GM18858 (cell line): Measurements from ENCODE around the gene UNCX.
"Not testable (repeated sequence)": the region's sequence is repeated elsewhere in the genome, so short reads cannot be mapped to it uniquely, and the experiment has no call there.

ENCODE experiments used
- ATAC-seq: cut with Tn5 transposase; IDR thresholded peaks from one replicate; pipeline ENCODE4 v1.9.1; 2021; ENCODE audit not compliant: unreplicated experiment

The UNCX gene

GRCh38 chr7:1232623-1233332 is at the start of gene UNCX:
Gene UNCX, plus strand, starts transcription at chr7:1232872. Its CDS starts 146 bp downstream, at chr7:1233018.
- ATAC-seq, result no peak

GRCh38 chr7:1187127-1187526 is 45.5 kb upstream of the UNCX start:
- ATAC-seq, result no peak

- no peak for ATAC-seq
Measured at GRCh38 chr7:1188720-1189294, 43.9 kb upstream of the UNCX start.

GRCh38 chr7:1189986-1190772 is 42.5 kb upstream of the UNCX start:
- ATAC-seq, result no peak

GRCh38 chr7:1192171-1192676 is 40.4 kb upstream of the UNCX start:
- no peak for ATAC-seq

GRCh38 chr7:1193593-1194424 is 38.9 kb upstream of the UNCX start:
- ATAC-seq, result no peak

- not testable (repeated sequence) for ATAC-seq
Measured at GRCh38 chr7:1196441-1196840, 36.2 kb upstream of the UNCX start.

- no peak for ATAC-seq
Measured at GRCh38 chr7:1196950-1197349, 35.7 kb upstream of the UNCX start.

- no peak for ATAC-seq
Measured at GRCh38 chr7:1197997-1198625, 34.6 kb upstream of the UNCX start.

- ATAC-seq, result no peak
Measured at GRCh38 chr7:1200045-1200444, 32.6 kb upstream of the UNCX start.

- ATAC-seq, result no peak
Measured at GRCh38 chr7:1201916-1202315, 30.8 kb upstream of the UNCX start.

GRCh38 chr7:1202914-1203313 is 29.8 kb upstream of the UNCX start:
- ATAC-seq, result not testable (repeated sequence)

GRCh38 chr7:1204460-1205140 is 28.1 kb upstream of the UNCX start:
- ATAC-seq, result no peak

- not testable (repeated sequence) for ATAC-seq
Measured at GRCh38 chr7:1205742-1206141, 26.9 kb upstream of the UNCX start.

- no peak for ATAC-seq
Measured at GRCh38 chr7:1209097-1209496, 23.6 kb upstream of the UNCX start.

GRCh38 chr7:1210321-1210978 is 22.2 kb upstream of the UNCX start:
- ATAC-seq, result no peak

- ATAC-seq, result no peak
Measured at GRCh38 chr7:1210979-1211608, 21.6 kb upstream of the UNCX start.

GRCh38 chr7:1211611-1212010 is 21.1 kb upstream of the UNCX start:
- no peak for ATAC-seq

- not testable (repeated sequence) for ATAC-seq
Measured at GRCh38 chr7:1212025-1212424, 20.6 kb upstream of the UNCX start.
